ENCODE results near the gene COQ5.

COQ5 gene

DNA sequence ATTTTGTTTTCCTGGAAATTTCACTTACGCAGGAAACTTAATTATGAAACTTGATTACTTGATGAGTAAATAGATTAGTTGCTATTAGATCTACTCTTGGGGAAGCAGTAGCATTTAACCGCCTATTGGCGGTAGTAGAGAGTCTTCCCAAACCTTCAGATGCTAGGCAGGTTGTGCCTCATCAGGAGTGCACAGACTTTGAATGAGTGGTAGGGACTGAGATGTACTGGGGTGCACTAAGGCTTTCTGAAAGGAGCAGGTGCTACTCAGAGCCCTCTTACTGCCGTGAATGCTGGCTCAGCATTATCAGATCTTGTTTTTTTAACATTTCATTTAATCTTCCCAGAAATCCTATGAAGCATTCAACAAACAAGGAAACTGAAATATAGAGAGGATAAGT, 75.0 kb downstream of the COQ5 start:
- no peak for DNase-seq (ENCODE audit: low read depth, low spot score)

Data from smooth muscle cell of the brain vasculature (primary cell).